Rectal smooth muscle tissue (tissue), 1 donor: Measurements from ENCODE around the gene NRIP3.
A peak's percentile ranks its signal among the peaks of the same experiment; 100 is the strongest.

Source experiments
- H3K27ac ChIP-seq: one replicate; pipeline ENCODE4 v1.7.0; 2013; ENCODE audit warnings: low read depth, low read length, inconsistent platforms
- H3K27me3 ChIP-seq: one replicate; pipeline ENCODE4 v1.7.0; 2013; ENCODE audit warnings: low read length; ENCODE audit not compliant: control insufficient read depth, insufficient read depth
- H3K36me3 ChIP-seq: one replicate; pipeline ENCODE4 v1.7.0; 2013; ENCODE audit warnings: low read length; ENCODE audit not compliant: control insufficient read depth, insufficient read depth
- H3K4me1 ChIP-seq: one replicate; pipeline ENCODE4 v1.7.0; 2013; ENCODE audit warnings: low read length; ENCODE audit not compliant: control insufficient read depth, insufficient read depth
- H3K4me3 ChIP-seq: one replicate; pipeline ENCODE4 v1.7.0; 2013; ENCODE audit warnings: low read length
- H3K9ac ChIP-seq: one replicate; pipeline ENCODE4 v1.7.0; 2013; ENCODE audit warnings: low read length

Gene NRIP3

GRCh38 chr11:9003573-9004182 is at the start of gene NRIP3:
Gene NRIP3 (minus strand): TSS chr11:9004001. CDS start chr11:9003935, 66 bp downstream.
- peak within 1 kb of the TSS; percentile 58 for H3K4me3 ChIP-seq
- no peak within 1 kb of the TSS for H3K9ac ChIP-seq
- H3K27me3 ChIP-seq = peaks cover 11% of the 10 kb centered on the region
- H3K36me3 ChIP-seq = no peaks in the 10 kb centered on the region
- no peak within 1 kb of the TSS for H3K27ac ChIP-seq
- H3K4me1 ChIP-seq = no peaks in the 10 kb centered on the region

GRCh38 chr11:9052316-9052715 is 48.5 kb upstream of the NRIP3 start:
- Histone ChIP-seq H3K4me1 (peaks cover 13% of the 10 kb centered on the region), H3K27ac (no peak overlapping the region), H3K27me3 (no peaks in the 10 kb centered on the region), H3K4me3 (no peak overlapping the region), H3K36me3 (no peaks in the 10 kb centered on the region), H3K9ac (no peak overlapping the region)

- no peak overlapping the region for H3K27ac ChIP-seq
- no peak overlapping the region for H3K4me3 ChIP-seq
These were observed 46.2 kb upstream of the NRIP3 start for GRCh38 chr11:9049959-9050358.

GRCh38 chr11:9047964-9048523 is 44.2 kb upstream of the NRIP3 start:
- Histone ChIP-seq H3K4me1 (peaks cover 25% of the 10 kb centered on the region), H3K4me3 (peak overlapping the region; percentile 37), H3K9ac (no peak overlapping the region), H3K27ac (peak overlapping the region; percentile 78), H3K27me3 (no peaks in the 10 kb centered on the region), H3K36me3 (no peaks in the 10 kb centered on the region)

More at GRCh38 chr11:9049959-9050358, 46.2 kb upstream of the NRIP3 start:
- no peak overlapping the region for H3K9ac ChIP-seq
- peaks cover 25% of the 10 kb centered on the region for H3K4me1 ChIP-seq
- H3K27me3 ChIP-seq = no peaks in the 10 kb centered on the region
- no peaks in the 10 kb centered on the region for H3K36me3 ChIP-seq

GRCh38 chr11:9046481-9046880 is 42.7 kb upstream of the NRIP3 start:
- H3K4me1 ChIP-seq = peaks cover 25% of the 10 kb centered on the region
- no peaks in the 10 kb centered on the region for H3K36me3 ChIP-seq
- peak overlapping the region; percentile 78 for H3K27ac ChIP-seq
- no peak overlapping the region for H3K9ac ChIP-seq
- H3K4me3 ChIP-seq = no peak overlapping the region
- H3K27me3 ChIP-seq = no peaks in the 10 kb centered on the region

- H3K9ac ChIP-seq = no peak overlapping the region
- H3K27ac ChIP-seq = no peak overlapping the region
- no peaks in the 10 kb centered on the region for H3K27me3 ChIP-seq
- no peaks in the 10 kb centered on the region for H3K36me3 ChIP-seq
- H3K4me3 ChIP-seq = no peak overlapping the region
- H3K4me1 ChIP-seq = peaks cover 13% of the 10 kb centered on the region
These were observed 38.7 kb upstream of the NRIP3 start for GRCh38 chr11:9042488-9042887.

GRCh38 chr11:9041747-9042146 is 37.9 kb upstream of the NRIP3 start:
- Histone ChIP-seq H3K4me1 (peaks cover 6% of the 10 kb centered on the region), H3K27me3 (no peaks in the 10 kb centered on the region), H3K27ac (no peak overlapping the region), H3K4me3 (no peak overlapping the region), H3K9ac (no peak overlapping the region), H3K36me3 (no peaks in the 10 kb centered on the region)

- Histone ChIP-seq H3K4me3 (no peak overlapping the region), H3K4me1 (no peaks in the 10 kb centered on the region), H3K36me3 (no peaks in the 10 kb centered on the region), H3K9ac (no peak overlapping the region), H3K27ac (no peak overlapping the region), H3K27me3 (no peaks in the 10 kb centered on the region)
These were observed 36.6 kb upstream of the NRIP3 start for GRCh38 chr11:9040410-9040809.

- Histone ChIP-seq H3K4me3 (no peak overlapping the region), H3K27ac (no peak overlapping the region), H3K4me1 (no peaks in the 10 kb centered on the region), H3K9ac (no peak overlapping the region), H3K27me3 (no peaks in the 10 kb centered on the region), H3K36me3 (no peaks in the 10 kb centered on the region)
These were observed 36.1 kb upstream of the NRIP3 start for GRCh38 chr11:9039863-9040262.

- Histone ChIP-seq H3K27me3 (no peaks in the 10 kb centered on the region), H3K9ac (no peak overlapping the region), H3K4me3 (no peak overlapping the region), H3K36me3 (no peaks in the 10 kb centered on the region), H3K27ac (no peak overlapping the region), H3K4me1 (no peaks in the 10 kb centered on the region)
These were observed 35.4 kb upstream of the NRIP3 start for GRCh38 chr11:9039198-9039597.

- H3K9ac ChIP-seq = no peak overlapping the region
- no peaks in the 10 kb centered on the region for H3K36me3 ChIP-seq
- no peaks in the 10 kb centered on the region for H3K27me3 ChIP-seq
- no peak overlapping the region for H3K27ac ChIP-seq
- no peak overlapping the region for H3K4me3 ChIP-seq
- H3K4me1 ChIP-seq = no peaks in the 10 kb centered on the region
These were observed 34.7 kb upstream of the NRIP3 start for GRCh38 chr11:9038541-9038940.

GRCh38 chr11:9037963-9038362 is 34.2 kb upstream of the NRIP3 start:
- Histone ChIP-seq H3K4me1 (no peaks in the 10 kb centered on the region), H3K27me3 (no peaks in the 10 kb centered on the region), H3K9ac (no peak overlapping the region), H3K4me3 (no peak overlapping the region), H3K36me3 (no peaks in the 10 kb centered on the region), H3K27ac (no peak overlapping the region)
